RWPE1 (cell line): ENCODE data around the gene NOL4L.

ENCODE experiments used
- CTCF ChIA-PET: fragments of 350-600 bp; sonication (Branson Sonifier 250); formaldehyde crosslinking; extraction: SDS; loops from one replicate; lab custom pipeline; 2021; lab: Yijun Ruan, JAX
- POLR2A ChIA-PET: fragments of 400-600 bp; formaldehyde crosslinking; extraction: SDS; loops from one replicate; lab custom pipeline; 2020; ENCODE audit warnings: antibody characterized with exemption; ENCODE audit not compliant: low non-redundant PET; lab: Yijun Ruan, JAX
- DNase-seq: peaks from one replicate; pipeline ENCODE4 v3.0.0; 2012; ENCODE audit warnings: low spot score
- H3K27ac ChIP-seq: fragments of 450-650 bp; 2 replicates; pipeline ENCODE4 v1.5.1; 2017
- TF ChIP-seq, protein P1 (sequence below): fragments of 450-650 bp; conservative IDR thresholded peaks from 2 replicates; pipeline ENCODE4 v1.5.1; 2017; ENCODE audit warnings: low read depth, mild to moderate bottlenecking

The NOL4L gene

GRCh38 chr20:32609993-32610392 lies 24.9 kb upstream of the NOL4L start:
- ChIA-PET POLR2A (no interaction called here), CTCF (interaction anchor here (0.6 kb wide), 1 partner anchor 84 kb away, joined by 3 read pairs; no protein-coding TSS in a partner anchor)
- DNase-seq, result no peak
- no peak overlapping the region for H3K27ac ChIP-seq
- TF ChIP-seq, protein P1, sequence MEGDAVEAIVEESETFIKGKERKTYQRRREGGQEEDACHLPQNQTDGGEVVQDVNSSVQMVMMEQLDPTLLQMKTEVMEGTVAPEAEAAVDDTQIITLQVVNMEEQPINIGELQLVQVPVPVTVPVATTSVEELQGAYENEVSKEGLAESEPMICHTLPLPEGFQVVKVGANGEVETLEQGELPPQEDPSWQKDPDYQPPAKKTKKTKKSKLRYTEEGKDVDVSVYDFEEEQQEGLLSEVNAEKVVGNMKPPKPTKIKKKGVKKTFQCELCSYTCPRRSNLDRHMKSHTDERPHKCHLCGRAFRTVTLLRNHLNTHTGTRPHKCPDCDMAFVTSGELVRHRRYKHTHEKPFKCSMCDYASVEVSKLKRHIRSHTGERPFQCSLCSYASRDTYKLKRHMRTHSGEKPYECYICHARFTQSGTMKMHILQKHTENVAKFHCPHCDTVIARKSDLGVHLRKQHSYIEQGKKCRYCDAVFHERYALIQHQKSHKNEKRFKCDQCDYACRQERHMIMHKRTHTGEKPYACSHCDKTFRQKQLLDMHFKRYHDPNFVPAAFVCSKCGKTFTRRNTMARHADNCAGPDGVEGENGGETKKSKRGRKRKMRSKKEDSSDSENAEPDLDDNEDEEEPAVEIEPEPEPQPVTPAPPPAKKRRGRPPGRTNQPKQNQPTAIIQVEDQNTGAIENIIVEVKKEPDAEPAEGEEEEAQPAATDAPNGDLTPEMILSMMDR, result no peak

DNA sequence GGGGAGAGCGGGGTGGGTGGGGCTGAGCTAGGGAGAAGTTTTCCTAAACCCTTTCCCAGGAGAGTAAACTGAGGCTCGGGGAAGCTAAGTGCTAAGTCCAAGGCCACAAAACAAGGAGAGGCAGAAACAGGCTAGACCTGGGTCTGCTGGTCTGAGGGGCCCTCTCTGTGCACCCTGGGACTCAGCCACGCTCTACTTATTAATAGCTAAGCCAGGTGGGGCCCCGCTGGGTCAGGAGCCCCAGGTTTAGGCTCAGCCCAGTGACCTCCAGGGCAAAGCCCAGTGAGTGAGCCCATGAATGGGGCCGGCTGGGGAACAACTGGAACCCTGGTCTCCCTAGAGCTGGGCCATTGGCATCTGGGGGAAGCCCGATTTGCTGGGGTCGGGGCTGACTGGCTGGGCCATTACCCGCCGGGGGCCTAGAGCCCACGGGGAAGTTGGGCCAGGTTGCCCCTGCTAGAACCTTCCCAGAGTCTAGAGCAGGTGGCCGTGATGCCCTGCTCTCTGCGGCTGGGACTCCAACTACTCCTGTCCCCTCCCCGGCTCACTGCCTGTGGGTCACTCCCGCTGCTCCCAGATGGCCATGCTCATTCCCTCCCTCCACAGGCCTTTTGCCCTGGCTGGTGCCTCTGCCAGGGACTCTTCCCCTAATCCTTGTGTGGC lies 24.1 kb upstream of the NOL4L start:
- no peak for DNase-seq
- no peak overlapping the region for H3K27ac ChIP-seq
- ChIA-PET CTCF (interaction anchor here (0.6 to 1.0 kb wide), 2 partner anchors 43 to 87 kb away, joined by 3 to 4 read pairs; no protein-coding TSS in a partner anchor), POLR2A (no interaction called here)
- TF ChIP-seq, protein P1, result no peak

DNA sequence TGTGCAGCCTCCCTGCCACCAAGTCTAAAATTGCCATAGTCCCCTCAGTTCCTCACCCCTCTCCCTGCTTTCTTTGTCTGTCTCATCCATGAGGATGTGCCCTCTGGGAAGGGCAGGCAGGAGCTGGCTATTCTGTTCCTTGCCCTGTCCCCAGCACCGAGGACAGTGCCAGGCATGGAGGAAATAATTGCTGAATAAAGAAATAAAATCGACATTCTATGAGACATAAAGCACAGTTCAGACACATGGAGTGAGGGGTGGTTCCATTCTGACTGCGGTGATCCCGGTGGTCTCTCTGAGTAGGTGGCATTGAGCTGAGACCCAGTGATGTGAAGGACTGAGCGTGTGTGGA lies 23.5 kb upstream of the NOL4L start:
- ChIA-PET POLR2A (no interaction called here), CTCF (interaction anchor here (1.0 kb wide), 2 partner anchors 44 to 86 kb away, joined by 3 to 4 read pairs; no protein-coding TSS in a partner anchor)
- no peak for DNase-seq
- TF ChIP-seq, protein P1, result no peak
- H3K27ac ChIP-seq, result no peak overlapping the region

DNA sequence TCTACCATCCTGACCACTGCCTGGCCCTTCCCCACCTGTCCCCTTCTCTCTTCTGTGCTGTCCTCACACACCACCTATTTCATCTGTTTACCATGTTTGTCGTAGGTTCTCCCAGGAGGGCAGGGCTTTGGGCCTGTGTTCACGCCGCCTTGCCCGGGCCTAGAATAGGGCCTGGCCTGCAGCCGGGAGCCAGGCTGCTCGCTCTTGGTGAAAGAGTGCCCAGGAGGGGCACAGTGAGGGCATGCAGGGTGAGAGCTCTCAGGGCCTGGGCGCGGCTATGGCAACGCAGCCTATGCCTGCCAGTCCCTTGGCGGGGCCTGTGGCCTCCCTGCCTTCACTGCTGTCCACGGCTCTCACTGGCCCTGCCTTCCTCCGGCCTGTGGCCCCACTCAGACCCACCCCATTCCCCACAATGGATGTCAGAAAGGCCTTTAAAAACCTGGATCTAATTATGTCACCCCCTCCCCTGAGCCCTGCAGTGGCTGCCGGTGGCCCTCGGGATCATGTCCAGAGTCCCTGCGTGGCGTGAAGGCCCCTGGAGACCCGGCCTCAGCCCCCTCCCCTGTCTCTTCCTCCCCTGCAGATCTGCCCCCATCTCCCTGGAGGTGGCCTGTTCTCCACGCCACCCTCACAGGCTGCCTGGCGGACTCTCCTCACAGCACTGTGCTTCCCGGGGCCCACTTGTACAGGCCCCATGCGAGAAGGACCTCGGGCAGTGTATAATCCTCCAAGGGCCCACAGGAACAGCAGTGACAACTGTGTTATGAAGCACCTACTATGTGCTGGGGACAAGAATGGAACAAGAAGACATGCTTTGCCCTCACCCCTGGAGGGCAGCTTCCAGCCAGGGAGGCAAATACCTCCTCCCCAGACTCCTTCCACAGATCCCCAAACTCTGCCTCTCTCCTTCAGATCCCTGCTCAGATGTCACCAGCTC lies 22.9 kb upstream of the NOL4L start:
- TF ChIP-seq, protein P1, result no peak
- DNase-seq, result no peak
- no peak overlapping the region for H3K27ac ChIP-seq
- ChIA-PET POLR2A (no interaction called here), CTCF (interaction anchor here (1.0 kb wide), 2 partner anchors 44 to 86 kb away, joined by 3 to 4 read pairs; no protein-coding TSS in a partner anchor)

DNA sequence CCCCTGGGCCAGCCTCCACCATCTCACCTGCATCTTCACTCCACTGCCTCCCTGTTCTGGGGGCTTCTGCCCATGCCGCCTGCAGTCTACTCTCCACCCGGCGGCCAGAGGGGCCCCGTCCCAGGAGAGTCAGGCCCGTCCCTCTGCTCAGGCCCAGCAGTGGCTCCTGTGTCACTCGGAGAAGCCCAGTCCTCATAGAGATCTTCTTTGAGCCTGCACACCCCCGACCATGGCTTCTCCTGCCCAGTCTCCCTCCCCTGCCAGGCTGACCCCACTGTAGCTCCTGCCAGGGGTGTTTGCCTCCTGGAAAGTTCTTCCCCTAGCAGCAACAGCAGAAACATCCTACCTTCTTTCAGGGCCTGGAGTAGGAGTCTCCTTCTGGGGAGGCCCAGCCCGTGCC lies 22.2 kb upstream of the NOL4L start:
- ChIA-PET POLR2A (no interaction called here), CTCF (no interaction called here)
- no peak for DNase-seq
- no peak overlapping the region for H3K27ac ChIP-seq
- TF ChIP-seq, protein P1, result no peak

DNA sequence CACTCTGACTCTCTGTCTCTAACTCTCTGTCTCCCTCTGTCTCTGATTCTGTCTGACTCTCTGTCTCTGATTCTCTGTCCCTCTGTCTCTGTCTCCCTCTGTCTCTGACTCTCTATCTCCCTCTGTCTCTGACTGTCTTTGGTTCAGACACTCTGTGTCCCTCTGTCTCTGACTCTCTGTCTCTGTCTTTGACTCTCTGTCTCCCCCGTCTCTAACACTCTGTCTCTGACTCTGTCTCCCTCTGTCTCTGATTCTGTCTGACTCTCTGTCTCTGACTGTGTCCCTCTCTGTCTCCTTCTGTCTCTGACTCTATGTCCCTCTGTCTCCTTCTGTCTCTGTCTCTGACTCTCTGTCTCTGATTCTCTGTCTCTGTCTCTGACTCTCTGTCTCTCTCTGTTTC lies 21.7 kb upstream of the NOL4L start:
- DNase-seq, result no peak
- POLR2A ChIA-PET, result no interaction called here
- CTCF ChIA-PET, result no interaction called here
- TF ChIP-seq, protein P1, result no peak
- H3K27ac ChIP-seq, result no peak overlapping the region
